A673 (cell line): ENCODE data around the gene MRPS33. TPM values are rescaled to one million over a fixed set of nuclear protein-coding genes. Genes with fewer than 3 reads are reported as not detected.

ENCODE experiments used
- BruUV-seq: library from RNA; stranded (reverse); fragments of 400-500 nt; replicated peaks from 2 replicates; lab custom pipeline; 2021; lab: Mats Ljungman, UMichigan
- CTCF ChIA-PET: fragments of 300-600 bp; sonication (Branson Sonifier 250); formaldehyde crosslinking; loops from one replicate; lab custom pipeline; 2022; ENCODE audit warnings: antibody characterized with exemption; lab: Charles Lee
- POLR2A ChIA-PET: fragments of 300-600 bp; sonication (Branson Sonifier 250); formaldehyde crosslinking; loops from one replicate; lab custom pipeline; 2022; ENCODE audit warnings: antibody characterized with exemption; ENCODE audit not compliant: low non-redundant PET; lab: Charles Lee
- DNase-seq: peaks from one replicate; pipeline ENCODE4 v3.0.0-alpha.2; 2015; ENCODE audit warnings: low spot score
- H3K27ac ChIP-seq: fragments of 200-600 bp; sonication (generic); 2 replicates; pipeline ENCODE4 v1.5.1; 2016; ENCODE audit warnings: mixed run types, low read depth, mild to moderate bottlenecking, mixed read lengths, antibody characterized with exemption, low read length; ENCODE audit not compliant: poor library complexity, severe bottlenecking
- H3K27me3 ChIP-seq: fragments of 200-600 bp; sonication (generic); replicated peaks from 2 replicates; pipeline ENCODE4 v1.6.1; 2017; ENCODE audit warnings: mixed run types, low read depth, mild to moderate bottlenecking, mixed read lengths, antibody characterized with exemption, low read length; ENCODE audit not compliant: insufficient read depth, poor library complexity
- H3K36me3 ChIP-seq: fragments of 200-600 bp; sonication (generic); 2 replicates; pipeline ENCODE4 v1.6.1; 2016; ENCODE audit warnings: mixed run types, mild to moderate bottlenecking, mixed read lengths, antibody characterized with exemption, low read length; ENCODE audit not compliant: insufficient read depth, poor library complexity, severe bottlenecking
- H3K4me1 ChIP-seq: fragments of 200-600 bp; sonication (generic); 2 replicates; pipeline ENCODE4 v1.6.1; 2017; ENCODE audit warnings: mixed run types, mild to moderate bottlenecking, mixed read lengths, antibody characterized with exemption, low read length; ENCODE audit not compliant: insufficient read depth, poor library complexity, severe bottlenecking
- H3K4me3 ChIP-seq: fragments of 200-600 bp; sonication (generic); 2 replicates; pipeline ENCODE4 v1.5.1; 2016; ENCODE audit warnings: low read depth, mixed run types, mild to moderate bottlenecking, mixed read lengths, low read length; ENCODE audit not compliant: poor library complexity, severe bottlenecking
- H3K9me3 ChIP-seq: fragments of 200-600 bp; sonication (generic); 2 replicates; pipeline ENCODE4 v1.6.1; 2016; ENCODE audit warnings: mixed run types, low read depth, mild to moderate bottlenecking, mixed read lengths, antibody characterized with exemption, low read length; ENCODE audit not compliant: poor library complexity, severe bottlenecking
- EZH2 ChIP-seq: fragments of 200-600 bp; sonication (generic); IDR thresholded peaks from 2 replicates; pipeline ENCODE4 v1.6.1; 2017; ENCODE audit warnings: borderline replicate concordance, low read depth, mild to moderate bottlenecking, mixed read lengths, antibody characterized with exemption, low read length; ENCODE audit not compliant: poor library complexity, severe bottlenecking
- intact Hi-C: fragments of 100-400 bp; cut with micrococcal nuclease; formaldehyde crosslinking; loops from one replicate; pipeline ENCODE4 v1.10.0; 2022; ENCODE audit not compliant: unreplicated experiment
- total RNA-seq: library from RNA; stranded (reverse); gene quantifications from 2 replicates; pipeline ENCODE4 v1.2.3, GENCODE V29; 2021
- TF ChIP-seq, protein P1 (sequence below): fragments of 300-800, 200-600 bp; sonication (generic); conservative IDR thresholded peaks from 2 replicates; pipeline ENCODE4 v1.5.1; 2017; ENCODE audit warnings: low read depth, mild to moderate bottlenecking, antibody characterized with exemption, low read length, moderate library complexity, mixed read lengths

MRPS33 gene
- total RNA-seq, 1 experiment from 2014 or later: 66.0 TPM

- no TSS peak for BruUV-seq
- H3K4me3 ChIP-seq: no peak overlapping the region
- CTCF ChIA-PET: no interaction called here
- TF ChIP-seq EZH2: no peak
- TF ChIP-seq, protein P1, sequence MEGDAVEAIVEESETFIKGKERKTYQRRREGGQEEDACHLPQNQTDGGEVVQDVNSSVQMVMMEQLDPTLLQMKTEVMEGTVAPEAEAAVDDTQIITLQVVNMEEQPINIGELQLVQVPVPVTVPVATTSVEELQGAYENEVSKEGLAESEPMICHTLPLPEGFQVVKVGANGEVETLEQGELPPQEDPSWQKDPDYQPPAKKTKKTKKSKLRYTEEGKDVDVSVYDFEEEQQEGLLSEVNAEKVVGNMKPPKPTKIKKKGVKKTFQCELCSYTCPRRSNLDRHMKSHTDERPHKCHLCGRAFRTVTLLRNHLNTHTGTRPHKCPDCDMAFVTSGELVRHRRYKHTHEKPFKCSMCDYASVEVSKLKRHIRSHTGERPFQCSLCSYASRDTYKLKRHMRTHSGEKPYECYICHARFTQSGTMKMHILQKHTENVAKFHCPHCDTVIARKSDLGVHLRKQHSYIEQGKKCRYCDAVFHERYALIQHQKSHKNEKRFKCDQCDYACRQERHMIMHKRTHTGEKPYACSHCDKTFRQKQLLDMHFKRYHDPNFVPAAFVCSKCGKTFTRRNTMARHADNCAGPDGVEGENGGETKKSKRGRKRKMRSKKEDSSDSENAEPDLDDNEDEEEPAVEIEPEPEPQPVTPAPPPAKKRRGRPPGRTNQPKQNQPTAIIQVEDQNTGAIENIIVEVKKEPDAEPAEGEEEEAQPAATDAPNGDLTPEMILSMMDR: no peak
- H3K9me3 ChIP-seq: peaks cover 19% of the 10 kb centered on the region
- H3K27me3 ChIP-seq: no peaks in the 10 kb centered on the region
- H3K27ac ChIP-seq: no peak overlapping the region
- POLR2A ChIA-PET: no interaction called here
- no peaks in the 10 kb centered on the region for H3K36me3 ChIP-seq
- no peak for DNase-seq
- no peaks in the 10 kb centered on the region for H3K4me1 ChIP-seq
- intact Hi-C loops: no loop called here
These were observed 14.0 kb upstream of the MRPS33 start for GRCh38 chr7:141028767-141029166.

- H3K27me3 ChIP-seq: no peaks in the 10 kb centered on the region
- H3K36me3 ChIP-seq: no peaks in the 10 kb centered on the region
- no peak for DNase-seq
- POLR2A ChIA-PET: no interaction called here
- TF ChIP-seq, protein P1: no peak
- TF ChIP-seq EZH2: no peak
- peaks cover 19% of the 10 kb centered on the region for H3K9me3 ChIP-seq
- H3K4me3 ChIP-seq: no peak overlapping the region
- H3K27ac ChIP-seq: no peak overlapping the region
- intact Hi-C loops: no loop called here
- CTCF ChIA-PET: no interaction called here
- no peaks in the 10 kb centered on the region for H3K4me1 ChIP-seq
- BruUV-seq: no TSS peak
These were observed 12.3 kb upstream of the MRPS33 start for GRCh38 chr7:141027043-141027442.

DNA sequence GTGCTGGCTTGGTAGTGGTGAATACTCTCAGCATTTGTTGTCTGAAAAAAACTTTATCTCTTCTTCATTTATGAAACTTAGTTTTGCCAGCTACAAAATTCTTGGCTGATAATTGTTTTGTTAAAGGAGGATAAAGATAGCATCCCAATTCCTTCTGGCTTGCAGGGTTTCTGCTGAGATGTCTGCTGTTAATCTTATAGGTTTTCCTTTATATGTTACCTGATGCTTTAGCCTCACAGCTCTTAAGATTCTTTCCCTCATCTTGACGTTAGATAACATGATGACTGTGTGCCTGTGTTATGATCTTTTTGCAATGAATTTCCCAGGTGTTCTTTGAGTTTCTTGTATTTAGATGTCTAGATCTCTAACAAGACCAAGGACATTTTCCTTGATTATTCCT is 9.9 kb upstream of the MRPS33 start:
- no TSS peak for BruUV-seq
- ChIA-PET POLR2A (no interaction called here), CTCF (no interaction called here)
- no peak for TF ChIP-seq EZH2
- TF ChIP-seq, protein P1: no peak
- no peak for DNase-seq
- Histone ChIP-seq H3K9me3 (peaks cover 19% of the 10 kb centered on the region), H3K27me3 (peaks cover under 1% of the 10 kb centered on the region), H3K4me3 (no peak overlapping the region), H3K27ac (no peak overlapping the region), H3K4me1 (no peaks in the 10 kb centered on the region), H3K36me3 (no peaks in the 10 kb centered on the region)
- intact Hi-C loops: no loop called here
